Natural killer cell treated with Interleukin-12 subunit alpha and Interleukin-12 subunit beta and Interleukin-15 and Interleukin-18, amount 100 ng/mL, for 72 hours (primary cell): Measurements from ENCODE around the gene SORCS2. TPM values are rescaled to one million over a fixed set of nuclear protein-coding genes. Genes with fewer than 3 reads are reported as not detected.
A peak's percentile ranks its signal among the peaks of the same experiment; 100 is the strongest.

Experiments
- ATAC-seq, 2 donors: fragments of 150-1000 bp; cut with Tn5 transposase in 1 of 2; sonication (Bioruptor Pico), chemical (Tn5 transposase) in 1 of 2; 2 replicates each; pipeline ENCODE4 v1.10.0; 2021
- DNase-seq: peaks from one replicate; pipeline ENCODE4 v3.0.0; 2022; ENCODE audit warnings: low spot score
- H3K27ac Mint-ChIP-seq, 2 donors: 1 replicate in 1 of 2; 2 replicates in 1 of 2; pipeline ENCODE4 v1.8.0; 2022; ENCODE audit warnings: mixed read lengths in 2 of 2, mild to moderate bottlenecking in 1 of 2, moderate library complexity in 1 of 2
- H3K27me3 Mint-ChIP-seq, 2 donors: 1 replicate in 1 of 2; 2 replicates in 1 of 2; pipeline ENCODE4 v1.8.0; 2022; ENCODE audit warnings: mixed read lengths in 2 of 2
- H3K36me3 Mint-ChIP-seq: one replicate; pipeline ENCODE4 v1.8.0; 2022; ENCODE audit warnings: mixed read lengths
- H3K4me1 Mint-ChIP-seq, 2 donors: 1 replicate in 1 of 2; 2 replicates in 1 of 2; pipeline ENCODE4 v1.8.0; 2022; ENCODE audit warnings: low read depth in 2 of 2, mixed read lengths in 2 of 2, mild to moderate bottlenecking in 1 of 2
- H3K4me3 Mint-ChIP-seq: one replicate; pipeline ENCODE4 v1.8.0; 2022; ENCODE audit warnings: mixed read lengths
- H3K9me3 Mint-ChIP-seq: 2 replicates; pipeline ENCODE4 v1.8.0; 2022; ENCODE audit warnings: mixed read lengths
- total RNA-seq, 2 donors: library from RNA; stranded (reverse); gene quantifications; one replicate each; pipeline ENCODE4 v1.2.3, GENCODE V29; 2022

The SORCS2 gene
- total RNA-seq, 2 donors from 2014 or later: 0.17 to 0.21 TPM

DNA sequence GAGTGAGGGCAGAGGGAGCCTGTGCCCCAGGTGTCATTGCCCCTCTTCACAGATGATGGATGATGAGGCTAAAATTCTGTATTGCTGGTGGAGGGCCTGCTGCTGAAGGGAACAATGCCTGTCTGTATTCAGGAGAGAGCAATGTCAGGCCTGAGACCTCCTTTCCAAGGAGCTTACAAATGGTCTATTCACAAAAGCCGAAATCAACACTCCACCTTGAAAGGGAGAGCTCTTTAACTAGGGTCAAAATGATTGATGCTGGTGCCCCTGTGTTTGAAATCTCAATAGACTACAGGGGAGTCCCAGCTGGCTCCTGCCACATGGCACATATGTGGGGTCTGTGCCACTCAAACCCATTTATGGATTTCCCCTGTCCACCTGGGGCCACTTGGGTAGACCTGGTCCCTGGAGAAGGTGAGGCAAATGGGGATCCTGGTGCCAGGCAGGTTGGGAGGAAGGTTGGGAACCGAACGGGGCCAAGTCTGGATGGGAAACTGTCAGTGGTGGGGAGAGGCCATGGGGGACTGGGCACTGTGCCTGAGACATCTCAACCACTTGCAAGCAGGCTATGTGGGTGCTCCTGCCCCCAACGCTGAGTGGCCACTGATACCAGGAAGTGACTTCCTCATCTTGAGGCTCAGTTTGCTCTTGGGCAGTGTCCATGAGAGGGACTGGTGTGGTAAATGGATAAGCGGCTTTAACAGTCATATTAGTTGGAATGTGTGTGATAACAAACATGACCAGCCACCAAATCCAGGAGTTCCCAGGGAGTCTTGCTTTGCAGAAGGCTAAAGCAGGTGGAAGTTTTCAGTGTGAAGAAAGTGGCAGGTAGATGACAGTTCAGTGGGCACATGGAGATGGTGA is 466.2 kb downstream of the SORCS2 start:
- H3K27me3 Mint-ChIP-seq: no peaks in the 10 kb centered on the region
- no peak overlapping the region for H3K4me3 Mint-ChIP-seq
- H3K9me3 Mint-ChIP-seq: no peaks in the 10 kb centered on the region
- DNase-seq (no peak), ATAC-seq (no peak)
- no peak overlapping the region for H3K27ac Mint-ChIP-seq
- H3K36me3 Mint-ChIP-seq: no peaks in the 10 kb centered on the region
- peaks cover 20 to 26% of the 10 kb centered on the region in 2 donors for H3K4me1 Mint-ChIP-seq

DNA sequence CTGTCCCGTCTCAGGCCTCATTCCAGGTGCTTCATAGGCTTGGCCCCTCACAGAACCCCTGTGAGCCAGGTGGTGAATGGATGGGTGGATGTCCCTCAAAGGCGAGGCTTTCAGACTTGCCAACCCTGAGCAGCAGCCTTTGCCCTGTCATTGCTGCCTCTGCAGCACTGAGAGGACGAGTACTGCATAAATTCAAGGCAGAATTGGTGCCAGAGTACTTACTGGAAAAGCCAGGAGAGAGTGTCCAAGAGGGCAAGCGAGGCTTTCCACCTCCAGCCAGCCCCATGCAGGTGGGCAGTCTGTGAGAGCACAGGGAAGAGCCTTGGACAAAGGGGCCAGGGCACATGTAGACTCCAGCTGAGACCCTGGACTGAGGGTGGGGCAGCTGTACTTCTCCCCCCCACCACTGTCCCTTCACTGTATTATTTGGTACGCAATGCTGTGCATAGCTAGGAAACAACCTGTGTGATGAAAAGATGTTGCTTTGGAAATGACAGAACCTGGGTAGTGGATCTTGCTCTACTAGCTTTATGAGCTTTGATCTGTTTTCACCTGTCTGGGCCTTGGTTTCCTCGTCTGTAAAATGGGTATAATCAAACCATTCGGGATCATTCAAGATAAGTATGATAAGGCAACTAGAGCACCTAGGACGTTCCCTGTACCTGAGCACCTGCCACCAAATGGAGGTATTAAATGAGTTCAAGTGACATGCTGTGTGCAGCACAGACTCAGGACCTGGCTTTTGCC is 467.3 kb downstream of the SORCS2 start:
- Mint-ChIP-seq H3K4me1 (peaks cover 12 to 18% of the 10 kb centered on the region in 2 donors), H3K4me3 (no peak overlapping the region), H3K27me3 (no peaks in the 10 kb centered on the region), H3K36me3 (no peaks in the 10 kb centered on the region), H3K27ac (no peak overlapping the region), H3K9me3 (no peaks in the 10 kb centered on the region)
- ATAC-seq (no peak), DNase-seq (no peak)

DNA sequence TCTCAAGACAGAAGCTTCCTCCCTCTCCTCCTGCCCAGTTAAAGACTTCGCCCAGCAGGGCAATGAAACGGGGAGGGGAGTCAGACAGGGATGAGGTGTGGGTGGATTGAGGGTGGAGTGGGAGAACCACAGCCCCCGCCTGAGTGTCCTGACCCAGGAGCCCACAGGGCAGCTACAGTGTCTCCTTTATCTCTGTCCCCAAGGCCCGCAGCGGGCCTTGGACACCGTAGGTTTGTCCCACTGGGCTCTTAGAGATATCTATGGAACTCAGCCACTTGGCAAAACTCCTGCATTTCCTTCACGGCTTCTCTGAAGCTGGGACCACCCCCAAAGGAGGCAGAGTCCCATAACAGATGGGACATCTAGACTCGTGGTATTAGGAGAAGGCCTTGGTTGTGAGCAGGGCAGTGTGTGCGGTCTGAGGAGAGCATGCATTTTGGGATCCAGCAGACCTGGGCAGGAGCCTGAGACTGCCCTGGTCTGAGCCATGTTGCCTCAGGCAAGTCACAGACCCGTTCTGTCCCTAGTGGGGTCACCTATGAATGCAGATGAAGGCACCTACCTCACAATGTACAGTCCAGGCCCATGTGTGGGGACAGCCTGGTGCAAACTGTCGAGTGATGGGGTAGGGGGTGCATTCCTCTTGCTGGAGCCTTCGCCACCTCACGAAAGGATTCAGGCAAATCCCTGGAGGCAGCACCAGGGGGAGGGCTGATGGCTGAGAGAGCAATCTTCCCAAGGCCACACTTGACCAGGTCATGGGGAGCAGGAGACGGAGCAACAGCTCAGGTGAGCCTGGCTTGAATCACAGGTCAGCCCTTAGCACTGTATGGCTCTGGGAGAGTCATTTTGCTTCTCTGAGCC is 468.1 kb downstream of the SORCS2 start:
- Mint-ChIP-seq H3K27me3 (no peaks in the 10 kb centered on the region), H3K4me3 (no peak overlapping the region), H3K9me3 (no peaks in the 10 kb centered on the region), H3K36me3 (no peaks in the 10 kb centered on the region), H3K4me1 (peaks cover 9 to 11% of the 10 kb centered on the region in 2 donors), H3K27ac (no peak overlapping the region)
- ATAC-seq (no peak), DNase-seq (no peak)

DNA sequence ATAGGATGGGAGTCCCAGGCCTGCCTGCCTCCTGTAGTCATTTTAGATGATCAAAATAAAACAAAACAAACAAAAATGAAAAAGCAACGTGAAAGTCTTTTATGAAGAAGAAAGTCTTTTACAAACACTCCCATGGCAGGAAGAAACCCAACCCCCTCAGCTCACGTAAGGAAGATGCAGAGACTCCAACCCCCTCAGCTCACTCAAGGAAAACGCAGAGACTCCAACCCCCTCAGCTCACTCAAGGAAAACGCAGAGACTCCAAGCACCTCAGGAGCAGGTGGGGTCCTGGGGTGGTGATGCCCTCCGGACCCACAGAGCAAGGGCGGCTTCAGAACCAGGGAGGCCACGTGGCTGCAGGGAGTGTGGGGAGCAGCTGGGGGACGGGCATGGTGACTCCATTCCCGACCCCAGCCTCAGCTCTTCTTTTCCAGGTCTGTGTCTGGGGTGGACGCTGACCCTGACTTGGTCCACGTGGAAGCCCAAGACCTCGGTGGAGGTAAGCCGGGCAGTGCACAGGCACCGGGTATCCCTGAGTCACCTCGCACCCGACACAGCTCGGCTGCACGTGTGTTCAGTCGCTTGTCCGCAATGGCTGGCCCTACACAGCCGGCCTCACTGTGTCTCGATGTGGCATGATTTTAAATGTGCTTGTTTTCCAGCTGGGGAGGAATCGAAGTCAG is 468.9 kb downstream of the SORCS2 start:
- DNase-seq (no peak), ATAC-seq (no peak)
- Mint-ChIP-seq H3K9me3 (no peaks in the 10 kb centered on the region), H3K36me3 (no peaks in the 10 kb centered on the region), H3K27ac (no peak overlapping the region), H3K4me3 (no peak overlapping the region), H3K27me3 (no peaks in the 10 kb centered on the region), H3K4me1 (peaks cover 9 to 11% of the 10 kb centered on the region in 2 donors)

DNA sequence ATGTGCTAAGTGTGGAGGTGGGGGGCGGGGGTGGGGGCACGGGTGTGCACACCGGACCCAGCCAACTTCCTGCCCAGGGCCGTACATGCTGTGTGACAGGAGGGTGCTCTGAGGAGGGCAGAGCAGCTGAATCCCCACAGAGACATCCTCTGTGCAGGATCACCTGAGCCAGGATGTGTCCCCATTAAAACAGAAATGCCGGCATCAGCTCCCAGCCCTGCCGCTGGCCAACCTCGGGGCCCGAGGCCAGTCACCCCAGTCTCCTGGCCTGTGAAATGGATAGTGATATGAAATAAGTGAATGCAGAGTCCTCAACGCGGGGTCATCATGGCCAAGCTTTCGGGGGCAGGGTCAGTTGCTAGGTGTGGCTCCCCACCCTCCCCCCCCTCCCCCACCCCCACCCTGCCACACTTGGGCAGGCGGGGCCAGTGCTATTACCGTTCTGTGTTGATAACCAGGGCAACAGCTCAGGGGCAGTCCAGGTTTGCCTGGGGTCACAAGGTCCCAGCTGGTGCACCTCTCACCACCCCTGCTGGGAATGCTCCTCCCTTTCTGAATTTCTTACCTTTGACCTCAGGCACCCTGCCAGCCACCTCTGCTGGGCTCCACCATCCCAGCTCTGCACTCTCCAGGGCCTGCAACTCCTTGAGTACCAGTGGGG is 469.6 kb downstream of the SORCS2 start:
- no peak for ATAC-seq
- no peak overlapping the region for H3K27ac Mint-ChIP-seq
- H3K4me3 Mint-ChIP-seq: no peak overlapping the region
- H3K4me1 Mint-ChIP-seq: peaks cover 6 to 11% of the 10 kb centered on the region in 2 donors
- DNase-seq: no peak
- H3K27me3 Mint-ChIP-seq: no peaks in the 10 kb centered on the region
- no peaks in the 10 kb centered on the region for H3K9me3 Mint-ChIP-seq
- H3K36me3 Mint-ChIP-seq: no peaks in the 10 kb centered on the region

GRCh38 chr4:7662507-7662846 is 470.1 kb downstream of the SORCS2 start:
- no peak overlapping the region for H3K27ac Mint-ChIP-seq
- H3K4me1 Mint-ChIP-seq: peaks cover 8 to 12% of the 10 kb centered on the region in 2 donors
- no peaks in the 10 kb centered on the region for H3K27me3 Mint-ChIP-seq
- ATAC-seq: no peak
- H3K9me3 Mint-ChIP-seq: no peaks in the 10 kb centered on the region
- no peak overlapping the region for H3K4me3 Mint-ChIP-seq
- no peak for DNase-seq
- no peaks in the 10 kb centered on the region for H3K36me3 Mint-ChIP-seq

DNA sequence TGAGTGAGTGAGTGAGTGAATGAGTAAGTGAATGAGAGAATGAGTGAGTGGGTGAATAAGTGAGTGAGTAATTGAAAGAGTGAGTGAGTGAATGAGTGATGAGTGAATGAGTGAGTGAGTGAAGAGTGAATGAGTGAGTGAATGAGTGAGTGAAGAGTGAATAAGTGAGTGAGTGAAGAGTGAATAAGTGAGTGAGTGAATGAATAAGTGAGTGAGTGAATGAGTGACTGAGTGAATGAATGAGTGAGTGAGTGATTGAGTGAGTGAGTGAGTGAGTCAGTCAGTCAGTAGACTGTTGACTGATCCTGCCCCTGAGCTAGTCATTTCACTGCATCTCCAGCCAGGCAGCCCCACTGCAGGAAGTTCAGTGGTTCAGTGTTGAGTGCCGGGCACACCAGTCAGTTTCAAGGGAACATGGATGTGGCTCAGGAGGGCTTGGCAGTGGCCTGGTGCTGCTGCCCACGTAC is 470.8 kb downstream of the SORCS2 start:
- ATAC-seq: peak in 1 of 2 donors; percentile 65
- DNase-seq: no peak
- Mint-ChIP-seq H3K27ac (peak overlapping the region in 1 of 2 donors; percentile 1), H3K27me3 (no peaks in the 10 kb centered on the region), H3K4me3 (no peak overlapping the region), H3K36me3 (no peaks in the 10 kb centered on the region), H3K4me1 (peaks cover 14 to 18% of the 10 kb centered on the region in 2 donors), H3K9me3 (no peaks in the 10 kb centered on the region)

DNA sequence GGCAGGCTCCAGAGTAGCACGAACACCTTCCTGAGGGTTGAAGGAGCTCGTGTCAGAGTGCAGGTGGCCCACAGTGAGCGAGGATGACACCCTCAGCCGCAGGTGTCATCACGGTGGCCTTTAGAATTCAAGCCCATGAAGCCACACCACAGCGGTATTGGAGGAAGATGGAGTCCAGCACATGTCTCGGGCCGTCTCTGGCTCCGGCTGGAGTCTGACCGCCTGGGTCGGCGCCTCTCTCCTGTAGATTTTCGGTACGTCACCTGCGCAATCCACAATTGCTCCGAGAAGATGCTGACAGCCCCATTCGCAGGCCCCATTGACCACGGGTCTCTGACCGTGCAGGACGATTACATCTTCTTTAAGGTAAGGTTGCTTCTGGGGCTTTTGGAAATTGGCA is 471.8 kb downstream of the SORCS2 start:
- H3K4me1 Mint-ChIP-seq: peaks cover 17 to 21% of the 10 kb centered on the region in 2 donors
- H3K27ac Mint-ChIP-seq: no peak overlapping the region
- no peaks in the 10 kb centered on the region for H3K9me3 Mint-ChIP-seq
- no peak for DNase-seq
- ATAC-seq: no peak
- no peaks in the 10 kb centered on the region for H3K36me3 Mint-ChIP-seq
- H3K27me3 Mint-ChIP-seq: no peaks in the 10 kb centered on the region
- H3K4me3 Mint-ChIP-seq: no peak overlapping the region

GRCh38 chr4:7665321-7665720 is 473.0 kb downstream of the SORCS2 start:
- DNase-seq (no peak), ATAC-seq (no peak)
- H3K36me3 Mint-ChIP-seq: no peaks in the 10 kb centered on the region
- no peak overlapping the region for H3K27ac Mint-ChIP-seq
- no peaks in the 10 kb centered on the region for H3K27me3 Mint-ChIP-seq
- H3K9me3 Mint-ChIP-seq: no peaks in the 10 kb centered on the region
- peaks cover 17 to 21% of the 10 kb centered on the region in 2 donors for H3K4me1 Mint-ChIP-seq
- no peak overlapping the region for H3K4me3 Mint-ChIP-seq

DNA sequence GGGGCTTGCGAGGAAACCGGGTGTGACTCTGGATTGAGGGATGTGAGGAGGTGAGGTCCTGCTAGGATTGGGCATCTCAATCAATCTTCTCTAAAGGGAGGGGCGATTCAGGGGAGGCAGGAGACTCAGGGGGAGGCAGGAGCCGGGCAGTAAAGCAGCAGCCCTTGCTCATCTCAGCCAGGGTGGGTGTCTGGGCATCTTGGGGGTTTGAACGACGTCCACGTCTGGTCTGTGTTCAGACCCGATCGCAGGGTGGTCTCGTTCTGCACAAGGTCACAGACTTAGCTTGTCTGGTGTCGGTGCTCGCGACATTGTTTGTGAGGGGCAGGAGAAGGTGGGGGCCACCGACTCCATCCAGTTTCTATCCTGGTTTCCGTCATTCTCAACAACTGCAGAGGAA is 473.7 kb downstream of the SORCS2 start:
- Mint-ChIP-seq H3K4me1 (peaks cover 17 to 21% of the 10 kb centered on the region in 2 donors), H3K27me3 (no peaks in the 10 kb centered on the region), H3K4me3 (no peak overlapping the region), H3K36me3 (no peaks in the 10 kb centered on the region), H3K27ac (no peak overlapping the region), H3K9me3 (no peaks in the 10 kb centered on the region)
- DNase-seq: no peak
- no peak for ATAC-seq

- H3K27ac Mint-ChIP-seq: no peak overlapping the region
- H3K9me3 Mint-ChIP-seq: no peaks in the 10 kb centered on the region
- no peak overlapping the region for H3K4me3 Mint-ChIP-seq
- ATAC-seq: no peak
- H3K36me3 Mint-ChIP-seq: no peaks in the 10 kb centered on the region
- DNase-seq: no peak
- no peaks in the 10 kb centered on the region for H3K27me3 Mint-ChIP-seq
- H3K4me1 Mint-ChIP-seq: peaks cover 17 to 21% of the 10 kb centered on the region in 2 donors
Observed at GRCh38 chr4:7666744-7667143, 474.4 kb downstream of the SORCS2 start.

DNA sequence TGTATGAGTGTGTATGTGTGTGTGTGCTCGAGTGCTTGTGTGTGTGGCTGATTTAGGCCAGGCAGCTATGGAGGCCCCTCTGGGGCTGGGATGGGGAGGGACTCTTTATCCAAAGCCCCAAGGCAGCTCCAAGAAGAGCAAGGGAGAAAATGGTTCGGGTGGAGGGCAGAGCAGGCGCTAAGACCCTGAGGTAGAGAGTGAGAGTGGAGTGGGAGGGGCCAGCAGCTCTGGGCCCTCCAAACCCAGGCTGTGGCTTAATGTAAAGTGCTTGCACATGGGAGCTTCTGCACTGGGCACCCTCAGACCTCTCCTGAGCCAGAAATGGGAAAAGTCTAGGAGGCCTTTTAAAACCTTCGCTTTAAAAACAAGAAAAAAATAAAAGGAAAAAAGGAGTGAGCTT is 475.9 kb downstream of the SORCS2 start:
- Mint-ChIP-seq H3K27me3 (no peaks in the 10 kb centered on the region), H3K27ac (peak overlapping the region in 1 of 2 donors; percentile 15), H3K4me3 (no peak overlapping the region), H3K36me3 (no peaks in the 10 kb centered on the region), H3K4me1 (peaks cover 10 to 16% of the 10 kb centered on the region in 2 donors), H3K9me3 (no peaks in the 10 kb centered on the region)
- ATAC-seq: no peak
- DNase-seq: no peak

DNA sequence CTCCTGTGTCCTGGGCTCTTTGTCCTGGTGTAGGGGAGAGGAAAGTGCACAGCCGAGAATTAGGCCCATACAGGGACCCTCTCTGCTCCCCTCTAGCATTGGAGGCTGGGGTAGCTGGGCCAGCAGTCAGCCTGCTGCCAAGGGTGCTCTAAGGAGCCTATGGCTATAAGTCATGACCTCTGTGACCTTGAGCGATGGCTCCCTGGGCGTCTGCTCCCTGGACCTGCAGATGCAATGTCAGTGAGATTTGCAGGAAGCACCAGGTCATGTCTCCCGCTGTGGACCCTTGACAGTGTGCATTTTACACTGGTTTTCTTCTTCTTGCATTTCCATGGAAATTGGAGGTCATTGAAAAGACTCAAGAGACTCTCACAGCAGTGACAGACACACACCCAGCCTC is 476.5 kb downstream of the SORCS2 start:
- ATAC-seq: no peak
- Mint-ChIP-seq H3K36me3 (no peaks in the 10 kb centered on the region), H3K9me3 (no peaks in the 10 kb centered on the region), H3K4me1 (peaks cover 10 to 16% of the 10 kb centered on the region in 2 donors), H3K27me3 (no peaks in the 10 kb centered on the region), H3K27ac (no peak overlapping the region), H3K4me3 (no peak overlapping the region)
- no peak for DNase-seq
